Measurements from ENCODE around the gene TNS1.

TNS1 gene

DNA sequence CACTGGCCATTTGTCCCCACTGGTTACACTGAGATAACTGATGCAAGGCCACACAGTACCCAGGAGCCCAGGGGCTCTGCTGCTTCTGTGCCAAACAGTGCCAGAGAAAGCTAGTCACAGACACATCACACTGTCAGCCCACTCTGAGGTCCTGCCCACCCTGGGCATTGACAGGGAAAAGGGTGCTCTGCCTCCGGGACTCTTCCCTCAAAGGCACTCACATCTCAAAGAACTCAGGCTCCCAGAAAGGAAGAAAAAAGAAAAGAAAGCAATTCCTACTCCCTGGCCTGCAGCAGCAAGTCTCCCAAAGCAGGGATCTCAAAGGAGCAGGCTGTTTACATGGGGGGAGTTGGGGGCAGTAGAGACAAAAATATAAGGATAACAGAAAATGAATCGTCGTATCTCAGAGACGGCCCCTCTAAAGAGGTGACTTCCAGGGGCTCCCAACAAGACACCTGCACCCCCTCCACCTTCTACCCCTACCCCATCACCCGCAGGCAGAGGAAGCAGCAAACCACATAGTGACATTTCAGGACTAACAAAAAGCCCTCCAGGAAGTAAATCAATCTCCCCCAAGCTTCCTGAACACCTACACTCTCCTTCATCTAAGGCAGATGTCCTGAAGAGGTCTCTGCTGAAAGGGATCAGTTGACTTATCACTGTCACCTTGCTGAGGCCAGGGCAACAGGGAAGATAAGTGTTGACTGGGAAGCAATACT is 247.6 kb downstream of the TNS1 start:
- no peak for DNase-seq

DNA sequence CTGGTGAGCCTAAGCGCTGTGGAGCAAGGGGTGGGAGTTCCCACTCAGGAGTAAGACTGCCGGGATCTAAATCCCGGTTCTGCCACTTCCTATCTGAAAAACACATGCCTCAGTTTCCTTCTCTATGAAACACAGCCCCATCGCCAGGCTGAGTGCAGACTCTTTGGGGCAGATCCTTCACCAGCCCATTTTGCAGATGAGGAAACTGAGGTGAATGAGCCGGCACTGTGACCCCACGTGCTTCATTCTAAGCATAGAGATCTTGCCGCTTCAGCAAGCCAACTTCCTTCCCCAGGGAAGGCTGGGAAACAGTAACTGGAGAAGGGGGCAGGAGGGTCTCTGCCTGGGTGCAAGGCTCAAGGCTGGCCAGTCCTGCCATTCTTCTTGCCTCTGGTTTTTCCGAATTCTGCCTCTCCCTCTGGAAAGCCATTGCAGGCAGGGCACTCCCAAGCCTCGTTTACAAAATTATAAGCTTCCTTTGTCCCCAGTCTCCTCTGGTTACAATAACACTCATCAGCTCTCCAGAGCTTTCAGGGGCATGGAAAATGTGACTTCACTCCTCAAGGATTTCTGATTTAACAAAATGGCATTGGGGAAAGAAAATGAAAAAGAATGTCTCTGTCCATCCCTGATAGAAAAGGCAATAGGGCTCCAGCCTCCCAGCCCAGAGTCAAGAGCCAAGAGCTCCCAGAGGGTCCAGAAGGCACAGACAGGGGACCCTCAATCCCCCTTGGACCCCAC is 249.2 kb downstream of the TNS1 start:
- no peak for DNase-seq

DNA sequence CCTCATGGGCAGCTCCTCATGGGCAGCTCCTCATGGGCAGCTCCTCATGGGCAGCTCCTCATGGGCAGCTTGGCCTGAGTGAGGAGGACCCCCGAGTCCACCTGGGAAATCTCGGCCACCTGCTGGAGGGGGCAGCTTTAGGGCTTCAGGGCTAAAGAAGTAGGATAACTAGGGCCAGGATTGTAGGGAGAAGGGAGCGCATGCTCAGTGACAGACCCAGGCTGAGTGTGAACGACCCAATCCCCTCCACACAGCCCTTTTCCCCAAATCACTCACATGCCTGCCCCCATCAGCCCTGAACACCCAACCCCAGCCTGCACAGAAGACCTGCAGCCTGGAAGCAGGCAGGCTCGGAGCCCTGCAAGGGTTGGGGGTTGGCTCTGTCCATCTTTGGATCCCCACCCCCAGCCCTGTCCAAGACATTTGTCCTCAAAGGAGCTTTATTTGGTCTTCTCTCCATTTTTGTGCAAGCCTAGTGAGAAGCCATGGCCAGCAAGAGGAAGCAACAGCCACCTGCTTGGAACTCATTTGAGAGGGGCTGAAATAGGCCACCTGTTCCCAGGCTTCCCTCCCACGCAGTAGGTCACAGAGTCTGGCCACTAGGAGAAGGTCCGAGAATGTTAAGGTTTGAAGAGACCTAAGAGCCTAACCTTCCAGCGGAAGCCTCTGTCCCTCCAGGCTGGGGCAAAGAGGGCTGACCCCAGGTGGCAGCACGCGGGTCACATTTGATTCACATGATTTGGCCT is 249.9 kb downstream of the TNS1 start:
- DNase-seq: no peak

DNA sequence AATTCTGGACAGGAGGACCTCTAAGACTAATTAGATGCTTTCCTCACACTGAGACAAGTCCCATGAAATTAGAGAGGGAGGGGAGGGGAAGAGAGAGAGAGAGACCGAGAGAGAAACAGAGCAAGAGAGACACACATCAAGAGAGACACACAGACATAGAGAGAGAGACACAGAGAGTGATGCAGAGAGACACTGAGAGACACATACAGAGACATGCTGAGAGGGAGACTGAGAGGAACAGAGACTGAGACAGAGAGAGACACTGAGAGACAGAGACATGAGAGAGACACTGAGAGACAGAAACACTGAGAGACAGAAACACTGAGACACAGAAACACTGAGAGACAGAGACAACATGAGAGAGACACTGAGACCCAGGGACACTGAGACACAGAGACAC is 250.8 kb downstream of the TNS1 start:
- no peak for DNase-seq

DNA sequence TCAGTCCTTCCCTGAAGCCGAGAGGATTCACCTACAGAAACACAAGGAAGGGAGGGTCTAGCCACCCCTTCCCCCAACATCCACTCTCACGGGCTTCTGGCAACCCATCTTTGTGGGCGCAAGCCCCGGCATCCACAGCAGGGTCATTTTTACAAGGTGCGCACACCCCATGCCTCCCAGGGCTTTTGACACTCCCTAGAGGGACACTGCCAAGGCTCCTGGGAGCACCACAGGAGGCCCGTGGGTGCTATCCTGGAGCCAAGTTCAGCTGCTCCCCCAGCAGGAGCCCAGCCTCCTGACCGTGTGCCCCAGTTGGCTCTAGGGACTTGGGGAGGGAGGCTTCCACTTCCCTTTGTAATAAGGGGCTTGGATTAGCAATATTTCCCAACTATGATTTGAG is 251.6 kb downstream of the TNS1 start:
- DNase-seq: no peak
